Inflammatory macrophage treated with lipopolysaccharide for 1 hour (primary cell): ENCODE measurements around the gene CYB5R2.
"Not testable (repeated sequence)": the region's sequence is repeated elsewhere in the genome, so short reads cannot be mapped to it uniquely, and the experiment has no call there.

Experiments
- DNase-seq, 2 donors: peaks; one replicate each; pipeline ENCODE4 v3.0.0-alpha.2; 2020 to 2022

CYB5R2 gene

DNA sequence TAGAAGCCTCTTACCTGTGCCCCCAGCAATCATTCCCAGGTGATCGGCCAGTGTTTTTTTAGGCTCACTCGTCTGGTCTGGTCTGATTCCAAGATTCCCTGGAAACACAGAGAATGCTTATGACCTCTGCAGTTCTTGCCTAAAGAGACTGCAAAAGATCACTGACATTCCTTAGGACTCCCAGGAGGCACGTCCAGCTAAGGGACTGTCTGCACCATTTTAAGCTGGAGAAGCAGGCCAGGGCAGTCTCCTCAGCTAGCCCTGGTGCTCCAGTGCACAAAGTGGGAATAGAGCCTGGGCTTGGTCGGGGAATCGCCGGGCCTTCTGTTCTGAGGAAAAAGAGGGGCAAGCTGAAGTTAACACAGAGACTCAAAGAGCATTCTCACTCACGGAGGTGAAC lies 4.8 kb downstream of the CYB5R2 start:
- DNase-seq: no peak

DNA sequence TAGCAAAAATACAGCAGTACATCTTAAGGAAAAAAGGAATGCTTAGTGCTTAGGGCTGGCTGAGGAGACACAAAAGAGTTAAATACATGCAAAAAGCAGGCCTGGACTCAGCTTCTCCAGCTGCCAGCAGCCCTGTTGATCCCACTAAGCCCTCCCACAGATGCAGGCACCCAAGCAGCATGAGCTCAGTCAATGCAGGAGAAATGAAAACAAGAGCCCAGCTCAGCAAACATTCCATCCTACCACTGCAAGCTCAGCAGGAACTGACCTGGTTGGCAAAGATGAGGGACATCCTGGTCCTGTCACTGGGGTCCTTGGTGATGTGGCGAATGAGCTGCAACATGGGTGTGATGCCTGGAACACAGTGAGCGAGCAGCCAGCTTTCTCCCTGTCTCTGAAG lies 5.8 kb downstream of the CYB5R2 start:
- DNase-seq: no peak

DNA sequence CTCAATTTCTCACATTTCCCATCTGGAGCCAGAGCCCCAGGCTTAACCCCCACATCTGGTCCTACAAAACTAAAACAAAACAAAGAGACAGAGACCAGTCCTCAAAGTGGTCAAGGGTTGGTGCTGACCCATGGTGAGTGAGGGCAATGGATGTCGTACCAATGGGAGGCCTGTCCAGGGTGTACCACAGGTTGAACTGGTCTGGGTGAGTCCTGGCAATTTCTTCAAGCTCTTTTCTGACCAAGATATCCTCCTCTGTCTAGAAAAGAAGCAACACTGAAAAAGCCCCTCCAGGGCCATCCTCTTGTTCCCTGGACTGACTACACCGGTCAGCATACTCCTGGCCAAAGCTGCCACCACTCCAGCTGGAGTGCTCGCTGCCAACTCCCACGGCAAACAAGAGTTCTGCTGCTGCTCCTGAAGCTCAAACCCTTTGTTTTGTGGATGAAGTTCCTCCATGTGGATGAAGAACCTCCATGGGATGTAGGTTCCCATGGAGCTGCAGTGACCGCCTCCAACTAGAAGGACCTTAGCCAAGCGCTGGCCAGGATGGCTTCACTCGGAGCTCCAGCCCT lies 6.9 kb downstream of the CYB5R2 start:
- DNase-seq: no peak

DNA sequence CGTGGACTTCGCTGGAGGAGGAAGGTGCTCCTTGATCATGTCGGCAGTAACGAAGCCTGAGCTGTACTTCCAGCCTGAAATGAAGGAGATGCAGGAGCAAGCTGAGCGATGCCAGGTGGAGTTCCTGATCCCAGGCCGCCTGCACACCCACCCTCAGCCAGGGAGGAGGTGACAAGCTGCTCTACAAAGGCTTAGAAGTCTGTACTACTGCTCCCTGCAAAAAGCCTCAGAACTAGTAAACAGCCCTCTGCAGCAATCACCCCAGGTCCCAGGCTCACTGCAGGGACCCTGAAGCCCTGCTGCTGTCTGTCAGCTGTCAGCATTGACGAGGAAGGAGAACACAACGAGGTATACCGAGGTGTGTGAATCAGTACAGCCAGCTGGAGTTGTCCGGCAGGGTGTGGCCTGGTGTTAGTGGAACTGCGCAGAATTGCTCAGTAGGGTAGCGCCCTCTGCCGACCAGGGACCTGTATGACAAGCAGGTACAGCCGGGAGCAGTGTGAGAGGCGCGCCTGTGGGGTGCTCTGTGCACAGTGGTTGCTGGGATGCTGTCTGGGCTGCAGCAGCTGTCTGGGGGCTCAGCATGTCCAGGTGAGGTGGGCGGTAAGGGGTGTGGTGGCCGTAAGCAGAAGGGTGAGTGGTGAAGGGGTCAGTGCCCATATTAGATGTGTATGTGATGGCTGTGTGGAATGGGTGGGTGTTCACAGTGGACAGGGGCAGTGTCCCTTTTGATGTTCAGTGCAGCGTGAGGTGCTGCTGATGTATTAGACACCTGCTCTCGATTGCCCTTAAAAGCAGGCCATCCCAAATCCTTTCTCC lies 7.6 kb downstream of the CYB5R2 start:
- peak; percentile 39 to 74 for DNase-seq

DNA sequence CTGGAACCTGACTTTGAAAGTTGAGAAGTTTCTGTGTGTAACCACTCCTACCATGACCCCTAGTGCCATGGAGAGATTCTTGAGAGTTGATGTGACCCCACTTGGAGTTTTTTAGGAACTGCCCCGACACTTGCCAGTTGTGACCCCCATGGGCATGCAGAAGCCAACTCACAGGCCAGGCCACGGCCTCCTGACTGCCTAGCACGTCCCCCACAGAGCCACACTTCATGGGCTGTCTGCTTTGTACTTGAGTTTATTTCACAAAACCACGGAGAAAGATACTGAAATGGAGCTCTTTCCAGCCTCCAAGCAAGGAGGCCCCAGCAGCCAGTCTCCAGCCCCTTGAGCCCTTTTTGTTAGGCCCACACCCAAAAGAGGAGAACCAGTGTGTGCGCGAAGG lies 8.4 kb downstream of the CYB5R2 start:
- DNase-seq: no peak

DNA sequence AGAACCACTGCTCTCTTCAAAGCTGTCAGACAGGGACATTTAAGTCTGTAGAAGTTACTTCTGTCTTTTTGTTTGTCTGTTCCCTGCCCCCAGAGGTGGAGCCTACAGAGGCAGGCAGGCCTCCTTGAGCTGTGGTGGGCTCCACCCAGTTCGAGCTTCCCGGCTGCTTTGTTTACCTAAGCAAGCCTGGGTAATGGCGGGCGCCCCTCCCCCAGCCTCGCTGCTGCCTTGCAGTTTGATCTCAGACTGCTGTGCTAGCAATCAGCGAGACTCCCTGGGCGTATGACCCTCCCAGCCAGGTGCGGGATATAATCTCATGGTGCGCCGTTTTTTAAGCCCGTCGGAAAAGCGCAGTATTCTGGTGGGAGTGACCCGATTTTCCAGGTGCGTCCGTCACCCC lies 9.8 kb downstream of the CYB5R2 start:
- not testable (repeated sequence) for DNase-seq

DNA sequence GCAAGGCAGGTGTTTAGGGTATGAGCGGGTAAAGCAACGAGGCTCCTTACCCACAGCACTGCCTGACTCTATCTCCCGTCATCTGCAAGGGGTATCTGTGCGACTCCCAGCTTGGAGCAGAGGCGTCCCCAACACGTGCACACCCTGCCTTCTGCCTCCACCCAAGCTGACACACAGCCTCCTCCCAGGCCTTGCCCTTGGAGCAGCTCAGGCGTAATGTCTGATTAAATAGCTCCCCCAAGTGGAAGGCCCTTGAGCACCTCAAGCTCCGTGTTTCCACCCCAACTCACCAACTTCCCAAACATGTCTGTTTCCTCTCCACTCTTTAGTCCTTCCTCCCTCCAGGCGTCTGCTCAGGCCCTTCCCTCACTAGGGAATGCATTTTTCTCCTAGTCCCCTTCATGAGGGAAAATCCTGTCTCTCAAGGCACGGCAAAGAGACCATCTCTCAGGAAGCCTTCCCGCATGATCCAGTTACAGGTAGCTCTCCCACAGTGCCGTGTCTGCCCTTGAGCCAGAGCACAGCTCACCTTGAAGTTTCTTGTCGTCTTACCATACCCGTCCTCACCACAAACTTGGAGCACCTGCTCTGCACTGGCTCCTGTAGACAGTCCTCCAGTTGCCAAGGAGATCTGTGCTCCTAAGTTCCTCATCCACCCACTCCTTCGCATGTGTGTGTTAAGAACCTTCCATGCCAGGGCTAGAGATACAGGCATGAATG lies 15.8 kb downstream of the CYB5R2 start:
- DNase-seq: peak; percentile 25 to 52

DNA sequence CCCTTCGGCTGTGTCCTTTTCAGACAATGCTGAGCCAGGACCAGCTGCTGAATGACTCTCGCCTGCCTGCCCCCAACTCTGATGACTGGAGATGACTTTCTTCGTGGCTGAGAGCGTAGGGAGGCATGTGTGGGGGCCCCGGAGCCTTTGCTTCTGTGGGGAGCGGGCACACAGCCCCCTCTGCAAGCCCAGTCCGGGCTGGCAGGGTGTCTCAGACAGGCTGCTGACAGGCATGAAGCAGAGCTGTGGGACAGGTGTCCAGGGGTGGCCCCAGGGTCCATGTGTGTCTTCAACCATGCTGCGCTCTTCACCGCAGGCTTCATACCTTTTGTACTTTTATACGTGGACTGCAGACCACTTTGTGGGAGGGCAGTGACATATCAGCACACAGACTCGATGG lies 16.6 kb downstream of the CYB5R2 start:
- no peak for DNase-seq

DNA sequence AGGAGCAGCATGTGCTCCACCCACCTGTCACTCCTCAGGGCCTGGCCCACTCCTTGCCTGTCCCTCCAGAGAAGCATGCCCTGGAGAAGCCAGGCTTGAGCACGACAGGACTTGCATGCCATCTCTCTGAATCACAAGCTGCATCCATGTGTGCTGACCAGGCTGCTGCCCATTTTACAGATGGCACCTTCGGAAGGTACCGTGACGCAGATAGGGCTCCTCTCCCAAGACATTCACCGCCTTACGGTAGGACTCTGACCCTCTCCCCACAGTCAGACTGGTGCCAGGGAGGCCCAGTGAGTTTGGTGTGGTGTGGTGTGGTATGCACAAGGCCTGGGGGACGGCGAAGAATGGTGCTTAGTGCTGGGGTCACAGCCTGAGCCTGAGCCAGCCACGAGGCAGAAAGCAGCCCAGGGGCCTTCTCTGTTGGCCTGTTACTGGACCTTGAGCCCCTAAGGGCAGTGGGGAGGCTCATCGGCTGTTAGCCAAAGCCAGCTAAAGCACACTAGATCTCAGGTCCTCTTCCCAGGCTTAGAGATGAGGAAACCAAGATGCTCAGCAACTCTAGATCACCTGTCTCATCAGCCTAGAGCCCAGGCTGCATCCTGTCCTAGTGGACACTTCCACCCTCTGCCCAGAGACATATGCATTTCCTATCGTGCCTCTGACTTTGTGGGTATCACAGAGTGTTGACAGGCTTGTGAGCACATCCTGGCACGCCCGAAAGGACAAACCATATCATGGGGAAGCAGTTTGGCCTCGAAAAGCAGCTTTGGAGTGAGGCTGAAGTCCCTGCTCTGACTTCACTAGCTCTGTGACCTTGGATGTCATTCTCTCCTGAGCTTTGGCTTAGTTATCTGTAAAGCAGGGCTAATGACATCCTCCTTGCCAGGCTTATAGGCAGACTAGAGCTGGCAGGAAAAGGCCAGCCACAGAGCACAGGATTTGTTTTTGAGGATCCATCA lies 17.8 kb downstream of the CYB5R2 start:
- no peak for DNase-seq

DNA sequence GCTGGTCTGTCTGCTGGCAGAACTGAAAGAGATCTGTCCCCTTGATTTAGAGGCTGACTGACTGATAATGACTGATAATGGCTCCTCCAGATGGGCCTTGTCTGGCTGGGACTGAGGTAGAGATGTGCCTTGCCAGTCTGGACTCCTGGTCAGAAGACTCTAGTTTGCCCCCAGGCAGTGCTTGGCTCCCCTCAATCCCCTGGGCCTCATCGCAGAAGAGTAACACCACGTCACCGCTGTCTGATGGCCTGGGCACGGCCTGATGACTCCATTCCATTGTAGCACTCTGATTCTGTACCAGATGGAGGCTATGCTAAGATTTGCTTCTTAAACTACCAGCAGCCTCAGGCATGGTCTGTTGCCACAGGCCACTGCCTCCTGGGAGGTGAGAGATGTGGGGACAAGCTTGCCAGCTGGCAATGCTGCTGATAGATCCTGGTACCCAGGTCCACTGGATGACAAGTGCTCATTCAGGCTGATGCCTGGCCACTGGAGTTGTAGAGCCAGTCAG lies 19.1 kb downstream of the CYB5R2 start:
- no peak for DNase-seq

DNA sequence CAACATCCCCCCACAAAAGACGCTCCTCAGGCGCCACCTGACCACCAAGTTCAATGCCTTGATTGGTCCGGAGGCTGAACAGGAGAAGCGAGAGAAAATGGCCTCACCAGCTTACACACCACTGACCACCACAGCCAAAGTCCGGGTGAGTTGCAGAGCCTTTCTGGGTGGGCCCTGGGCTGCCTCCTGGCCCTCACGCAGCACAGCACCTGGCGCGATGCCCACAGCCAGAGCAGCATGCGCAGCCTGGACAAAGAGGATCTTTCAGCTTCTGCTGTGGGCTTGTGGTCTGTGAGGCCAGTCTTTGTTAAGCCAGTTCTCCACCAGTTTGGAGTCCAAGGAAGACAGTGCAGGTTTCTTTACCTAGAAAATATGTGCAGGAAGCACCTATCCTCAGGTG lies 21.6 kb downstream of the CYB5R2 start:
- DNase-seq: no peak

DNA sequence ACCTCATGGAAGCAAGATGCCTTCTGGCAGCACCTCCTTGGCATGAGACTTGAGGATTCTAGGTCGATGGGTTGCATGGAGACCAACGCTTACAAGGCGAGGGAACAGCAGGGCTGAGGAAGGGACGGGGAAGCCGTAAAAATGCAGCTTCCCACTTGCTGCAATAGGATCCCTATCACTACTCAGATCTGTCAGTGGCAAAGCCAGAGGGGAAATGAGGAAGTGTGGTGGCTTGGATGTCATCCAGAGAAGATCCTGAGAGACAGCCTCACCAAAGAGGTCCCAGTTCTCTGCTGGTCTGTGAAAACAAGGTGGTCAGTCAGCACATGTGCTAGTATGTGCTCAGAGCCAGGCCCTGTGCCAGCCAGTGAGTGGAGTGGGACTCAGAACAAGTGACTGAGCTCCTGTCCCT lies 22.2 kb downstream of the CYB5R2 start:
- DNase-seq: peak; percentile 28 to 31

DNA sequence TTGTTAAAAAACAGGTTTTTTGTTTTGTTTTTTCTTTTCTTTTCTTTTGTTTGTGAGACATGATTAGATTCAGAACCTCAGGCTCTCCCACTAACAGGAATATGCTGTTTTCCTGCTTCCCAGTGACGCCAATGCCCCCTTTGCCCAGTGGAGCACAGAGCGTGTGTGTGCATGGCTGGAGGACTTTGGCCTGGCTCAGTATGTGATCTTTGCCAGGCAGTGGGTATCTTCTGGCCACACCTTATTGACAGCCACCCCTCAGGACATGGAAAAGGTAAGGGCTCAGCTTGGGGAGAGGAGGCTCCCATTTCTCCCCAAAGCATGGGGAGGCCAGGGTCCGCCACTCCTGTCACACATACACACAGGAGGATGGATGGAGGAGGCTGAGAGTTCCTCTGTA lies 25.0 kb downstream of the CYB5R2 start:
- DNase-seq: no peak

DNA sequence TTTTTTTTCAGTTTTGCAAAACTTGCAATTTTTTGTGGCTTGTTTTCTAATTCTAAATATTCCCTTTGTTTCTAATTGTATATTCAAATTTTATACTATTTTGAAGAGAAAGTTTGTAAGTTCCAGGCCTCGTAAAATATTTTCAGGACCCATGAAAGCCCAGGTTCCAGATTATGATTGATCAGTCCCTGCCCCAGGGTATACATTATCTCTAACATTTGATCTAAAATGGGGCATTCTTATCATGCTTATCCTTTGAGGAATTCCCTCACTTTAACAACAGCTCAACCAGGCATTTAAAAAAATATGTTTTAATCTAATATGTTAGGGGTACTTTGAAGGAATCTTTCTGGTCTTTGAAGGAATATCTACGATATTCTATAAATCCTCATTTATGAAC lies 26.4 kb downstream of the CYB5R2 start:
- no peak for DNase-seq

DNA sequence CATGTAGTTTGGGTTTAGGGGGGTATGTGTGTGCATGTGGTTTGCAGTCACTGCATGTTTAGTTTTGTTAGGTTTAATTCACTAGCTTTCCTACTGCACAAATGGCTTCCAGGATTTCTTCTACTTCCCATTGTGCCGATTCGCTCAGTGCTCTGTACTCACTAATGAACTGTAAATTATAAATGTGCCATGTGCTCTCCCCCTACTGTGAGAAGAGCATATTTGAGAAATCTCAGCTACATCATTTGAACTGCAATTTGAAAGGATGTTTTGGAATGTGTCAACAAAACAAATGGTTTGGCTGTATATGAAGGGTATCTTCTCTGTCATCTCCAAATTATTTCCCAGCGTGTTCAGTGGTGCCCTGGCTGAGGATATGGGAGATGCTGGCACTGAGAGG lies 28.1 kb downstream of the CYB5R2 start:
- DNase-seq: no peak

DNA sequence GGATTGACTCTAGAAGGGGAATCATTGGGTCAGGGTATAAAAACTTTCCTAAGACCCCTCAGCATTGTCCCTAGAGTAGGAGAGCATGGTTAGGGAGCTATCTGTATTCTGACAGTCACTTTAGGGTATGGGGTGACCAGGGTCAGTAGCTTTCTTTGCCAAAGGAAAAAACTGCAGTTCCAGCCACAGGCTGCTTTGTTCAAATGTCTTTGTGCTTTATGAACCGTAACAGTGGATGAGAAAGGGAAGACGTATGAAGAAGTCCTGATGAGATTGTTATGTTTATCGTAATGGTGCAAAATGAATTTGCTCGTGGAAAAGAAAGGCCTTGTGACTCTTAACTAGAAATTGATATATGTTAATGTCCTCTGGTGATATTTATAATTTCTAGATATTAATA lies 30.0 kb downstream of the CYB5R2 start:
- DNase-seq: no peak

DNA sequence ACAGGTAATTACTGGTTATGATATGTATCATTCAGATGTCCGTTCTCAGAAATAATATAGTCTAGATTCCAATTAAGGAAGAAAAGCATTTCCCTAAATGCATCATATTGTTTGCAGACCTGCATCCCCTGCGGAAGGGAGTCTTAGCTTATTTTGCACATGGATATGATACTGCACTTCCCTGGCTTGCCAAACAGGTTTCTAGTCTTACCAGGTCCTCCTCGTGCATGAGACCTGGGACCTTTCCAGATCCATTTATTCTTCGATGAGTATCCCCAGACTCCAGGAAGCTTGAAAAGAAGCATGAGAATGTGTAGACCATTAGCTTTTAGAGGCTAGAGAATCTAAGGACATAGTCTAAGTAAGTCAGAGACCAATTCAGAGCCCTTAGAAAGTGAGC lies 30.6 kb downstream of the CYB5R2 start:
- DNase-seq: no peak

DNA sequence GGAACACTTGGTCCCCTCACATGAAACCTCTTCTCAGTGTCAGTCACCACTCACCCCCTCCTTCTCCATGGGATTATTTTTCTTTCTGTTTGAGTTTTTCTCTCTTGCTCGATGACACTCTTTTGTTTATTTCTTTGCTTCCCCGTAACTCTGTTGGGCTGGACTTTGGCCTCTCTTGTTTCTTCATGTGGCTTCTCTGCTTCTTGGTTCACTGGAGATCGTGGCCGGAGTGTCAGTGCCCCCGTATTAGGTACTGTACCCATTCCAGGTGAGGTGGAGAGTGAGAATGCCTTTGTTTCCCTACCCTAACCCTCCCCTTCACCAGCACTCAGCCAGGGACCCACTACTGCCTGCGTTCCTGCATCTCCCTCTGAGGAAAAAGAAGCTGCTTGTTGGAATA lies 32.5 kb downstream of the CYB5R2 start:
- DNase-seq: no peak

DNA sequence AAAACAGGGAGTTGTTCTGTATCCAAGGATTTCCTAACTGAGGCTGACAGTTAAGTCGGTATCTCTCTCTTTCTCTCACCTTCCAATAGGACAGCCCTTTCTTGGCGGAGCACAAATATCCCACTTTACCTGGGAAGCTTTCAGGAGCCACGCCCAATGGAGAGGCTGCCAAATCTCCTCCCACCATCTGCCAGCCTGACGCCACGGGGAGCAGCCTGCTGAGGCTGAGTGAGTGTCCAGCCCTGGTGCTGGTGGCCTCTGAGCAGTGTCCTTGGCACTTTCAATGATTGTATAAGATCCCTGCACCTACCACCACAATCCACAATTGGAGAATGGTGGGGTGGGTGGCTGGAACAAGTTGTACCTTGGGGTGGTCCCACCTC lies 33.7 kb downstream of the CYB5R2 start:
- DNase-seq: no peak

DNA sequence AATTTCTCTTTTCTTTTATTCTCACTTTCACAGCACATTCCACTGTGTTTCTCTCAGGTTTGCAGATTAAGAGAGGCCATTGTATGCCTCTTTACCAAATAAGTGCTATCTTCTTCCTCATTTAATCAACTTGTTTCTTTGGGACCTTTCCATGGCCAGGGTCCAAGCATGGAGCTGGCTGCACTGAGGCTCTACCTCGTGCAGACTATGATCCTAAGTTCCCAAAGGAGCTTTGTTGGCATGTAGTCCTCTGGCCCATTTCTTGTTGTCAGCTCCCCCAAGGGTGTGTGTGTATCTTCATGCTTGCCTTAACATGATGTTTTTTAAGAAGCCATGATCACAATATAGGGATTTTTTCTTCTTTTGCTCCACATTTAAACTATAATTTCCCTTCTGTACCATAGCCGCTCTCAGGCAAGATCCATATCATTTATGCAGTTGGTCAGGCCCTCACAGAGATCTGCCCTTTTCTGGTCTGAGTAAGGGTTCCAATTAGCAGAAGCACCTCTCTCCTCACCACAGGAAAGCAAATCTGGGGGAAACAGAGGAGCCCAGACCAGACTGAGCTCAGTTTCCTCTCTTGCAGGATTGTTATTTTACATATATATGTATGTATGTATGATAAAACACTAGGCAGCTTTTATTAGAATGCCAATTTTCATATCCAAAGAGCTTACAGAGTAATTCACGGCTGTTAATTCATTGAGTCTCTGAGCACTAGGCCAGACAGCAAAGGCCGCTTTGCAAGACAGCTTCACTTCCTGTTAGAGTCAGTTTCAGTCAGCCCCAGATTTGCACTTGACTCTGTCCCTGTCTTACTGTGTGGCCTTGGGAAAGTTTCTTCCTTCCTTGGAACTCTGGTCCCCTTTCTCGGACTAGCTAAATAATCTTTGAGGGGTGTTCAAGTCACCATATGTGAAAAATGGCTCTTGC lies 34.3 kb downstream of the CYB5R2 start:
- DNase-seq: no peak

DNA sequence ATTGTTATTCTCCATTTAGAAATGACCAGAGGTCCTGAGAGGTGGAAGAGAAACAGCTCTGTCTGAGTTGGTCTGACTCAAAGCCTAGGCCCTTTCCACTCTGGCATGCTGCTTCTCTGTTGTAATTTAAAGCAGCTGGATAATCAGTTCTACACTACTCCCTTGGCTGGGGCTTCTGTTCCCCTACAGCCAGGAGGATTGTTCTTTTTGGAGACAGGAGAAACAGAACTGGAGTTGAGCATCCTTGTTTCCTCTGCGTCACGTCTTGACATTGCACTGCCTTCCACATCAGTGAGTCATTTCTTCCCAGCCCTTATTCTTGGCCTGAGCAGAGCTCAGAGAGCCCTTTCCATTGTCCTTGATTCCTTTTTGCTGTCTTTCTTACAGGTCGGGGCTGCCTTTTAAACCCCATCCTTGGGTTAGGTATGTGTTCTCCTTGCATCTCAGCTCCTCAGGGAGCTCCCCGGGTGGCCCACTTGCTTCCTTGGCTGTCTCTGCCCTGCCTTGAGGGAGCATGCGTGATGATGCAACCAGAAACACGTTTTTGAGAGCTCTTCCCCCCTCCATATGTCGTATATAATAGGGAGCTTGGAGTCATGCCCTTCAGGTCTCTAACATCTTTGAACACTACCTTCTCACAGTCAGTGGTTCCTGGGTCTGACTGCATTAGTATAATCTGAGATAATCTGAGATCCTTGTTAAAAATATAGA lies 35.7 kb downstream of the CYB5R2 start:
- no peak for DNase-seq
